Stimulated activated CD4-positive, alpha-beta T cell treated with anti-CD3 and anti-CD28 coated beads, TNF-alpha, amount 100 ng/mL, for 24 hours (primary cell): ENCODE data around the gene RYR3.
"Not testable (repeated sequence)": the region's sequence is repeated elsewhere in the genome, so short reads cannot be mapped to it uniquely, and the experiment has no call there.

Source experiments
- DNase-seq, 3 experiments: peaks; one replicate each; pipeline ENCODE4 v3.0.0-alpha.2; 2020; ENCODE audit warnings: low read depth in 3 of 3

The RYR3 gene

GRCh38 chr15:33577911-33578310, 267.1 kb downstream of the RYR3 start:
- DNase-seq = not testable (repeated sequence)

- no peak for DNase-seq
Observed at GRCh38 chr15:33580526-33580925, 269.8 kb downstream of the RYR3 start.

- no peak for DNase-seq
Observed at GRCh38 chr15:33581032-33581431, 270.3 kb downstream of the RYR3 start.

GRCh38 chr15:33584797-33585196, 274.0 kb downstream of the RYR3 start:
- no peak for DNase-seq

DNA sequence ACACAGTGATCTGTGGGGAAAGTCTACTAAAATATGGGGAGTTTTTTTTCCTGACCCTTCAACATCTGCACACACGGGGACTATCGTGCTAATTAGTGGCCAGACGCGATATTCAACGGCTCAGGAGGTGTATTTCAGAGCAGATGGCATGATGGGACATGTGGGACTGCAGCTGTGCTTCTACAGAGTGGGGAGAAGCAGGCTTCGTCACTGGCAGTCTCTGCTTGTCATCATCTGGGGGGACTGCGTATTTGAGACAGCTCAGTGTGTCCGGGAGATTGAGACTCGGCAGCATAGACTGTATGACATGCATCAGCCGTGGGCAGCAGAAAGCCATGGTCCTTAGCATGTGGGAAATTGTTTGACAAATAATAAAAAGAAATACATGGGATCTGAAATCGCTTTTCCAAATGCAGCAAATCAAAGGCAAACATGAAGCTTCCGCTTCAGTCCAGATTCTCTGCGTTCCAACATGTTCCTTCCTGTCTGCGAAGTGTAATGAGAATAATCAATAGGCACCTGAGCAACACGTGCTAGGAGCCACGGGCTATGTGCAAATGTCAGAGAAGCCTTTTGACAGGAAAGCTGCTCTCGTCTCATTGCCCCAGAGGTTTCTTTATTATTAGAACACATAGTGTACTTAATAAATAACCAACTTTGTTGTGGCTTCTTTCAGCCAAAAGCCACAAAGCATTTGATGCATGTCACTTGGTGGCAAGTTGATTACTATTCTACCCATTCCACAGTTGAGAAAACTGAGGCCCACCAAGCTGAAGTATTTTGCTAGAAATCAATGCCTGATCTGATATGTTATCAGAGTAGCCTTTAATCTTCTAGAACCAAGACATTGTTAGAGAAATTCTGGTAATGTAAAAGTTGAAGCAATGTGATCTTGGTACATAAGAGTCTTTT, 276.3 kb downstream of the RYR3 start:
- DNase-seq = no peak

DNA sequence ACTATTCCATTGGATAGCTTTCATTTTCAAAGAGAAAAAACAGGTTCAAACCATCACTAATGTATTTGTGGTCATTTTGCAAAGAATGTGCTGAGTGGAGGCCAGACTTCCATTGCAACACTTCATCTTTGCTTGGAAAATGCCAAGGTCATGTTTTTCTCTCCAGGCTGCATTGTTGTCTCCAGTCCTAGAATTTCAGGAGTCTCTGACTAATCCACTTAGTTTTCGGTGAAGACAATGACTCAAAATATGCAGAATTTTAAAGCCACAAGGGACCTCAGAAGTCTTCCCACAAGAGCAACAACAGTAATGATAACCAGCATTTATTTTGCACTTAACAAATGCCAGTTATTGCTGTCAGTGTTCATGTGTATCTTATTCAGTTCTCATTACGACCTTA, 277.0 kb downstream of the RYR3 start:
- no peak for DNase-seq

GRCh38 chr15:33592864-33593263, 282.1 kb downstream of the RYR3 start:
- no peak for DNase-seq

DNA sequence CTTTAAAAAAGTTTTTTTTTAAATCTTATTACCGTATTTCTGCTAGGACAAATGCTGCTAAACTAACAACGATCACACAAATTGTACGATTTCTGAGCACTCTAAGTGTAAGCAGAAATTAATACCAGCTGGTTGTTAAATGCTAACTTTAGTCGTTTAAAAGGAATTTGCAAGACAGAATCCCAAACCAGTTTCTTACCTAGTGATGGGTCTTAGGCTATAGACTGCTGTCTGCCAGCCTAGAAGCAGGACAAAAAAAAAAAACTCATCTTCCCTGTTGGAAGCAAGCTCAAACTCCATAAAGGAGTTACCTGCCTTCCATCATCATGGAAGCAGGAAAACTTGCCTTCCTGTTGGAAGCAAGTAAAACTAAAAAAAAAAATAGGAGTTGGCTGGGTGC, 287.6 kb downstream of the RYR3 start:
- DNase-seq = not testable (repeated sequence)

DNA sequence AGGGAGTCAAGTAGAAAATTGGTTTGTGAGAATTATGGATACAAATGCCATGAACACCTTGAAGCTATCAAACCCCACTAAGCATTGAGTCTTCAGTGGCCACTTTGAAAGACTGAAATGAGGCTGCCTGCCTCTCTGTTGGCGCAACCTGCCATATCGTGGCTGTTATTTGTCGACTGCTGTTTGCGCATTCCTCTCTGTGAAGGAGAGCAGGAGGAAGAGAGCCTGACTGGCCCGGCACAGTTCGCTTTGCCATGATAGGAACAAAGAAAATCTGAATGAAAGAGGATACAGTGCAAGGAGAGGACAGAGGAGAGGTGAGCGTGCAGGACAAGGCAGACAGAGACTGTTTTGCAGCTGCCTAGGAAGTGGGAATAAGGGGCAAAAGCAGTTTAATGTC, 289.4 kb downstream of the RYR3 start:
- no peak for DNase-seq

GRCh38 chr15:33601461-33601860, 290.7 kb downstream of the RYR3 start:
- no peak for DNase-seq

GRCh38 chr15:33608714-33609113, 297.9 kb downstream of the RYR3 start:
- no peak for DNase-seq

DNA sequence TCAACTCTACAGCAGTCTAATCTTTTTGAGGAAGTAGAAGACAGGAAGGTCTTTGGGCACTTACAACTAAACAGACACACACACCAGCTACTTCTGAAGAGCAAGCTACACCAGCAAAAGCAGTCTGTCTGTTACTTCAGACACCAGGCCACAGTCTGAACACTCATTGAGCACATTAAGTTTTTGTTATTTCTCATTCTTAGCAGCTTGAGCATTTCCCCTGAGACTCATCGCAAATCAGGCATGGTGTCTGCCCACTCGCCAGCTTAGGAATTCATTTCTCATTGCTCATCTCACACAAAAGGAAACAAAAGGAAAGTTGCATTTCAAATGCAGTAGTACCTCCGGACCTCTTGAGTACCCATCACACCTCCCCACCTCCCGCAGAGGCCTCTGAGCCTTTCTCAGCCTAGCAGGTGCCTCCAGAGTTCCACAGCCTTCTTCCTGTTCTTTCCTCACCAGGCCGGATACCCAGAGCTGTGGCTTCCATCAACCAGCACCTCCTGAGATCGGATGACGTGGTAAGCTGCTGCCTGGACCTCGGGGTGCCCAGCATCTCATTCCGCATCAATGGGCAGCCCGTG, 302.0 kb downstream of the RYR3 start:
- no peak for DNase-seq

DNA sequence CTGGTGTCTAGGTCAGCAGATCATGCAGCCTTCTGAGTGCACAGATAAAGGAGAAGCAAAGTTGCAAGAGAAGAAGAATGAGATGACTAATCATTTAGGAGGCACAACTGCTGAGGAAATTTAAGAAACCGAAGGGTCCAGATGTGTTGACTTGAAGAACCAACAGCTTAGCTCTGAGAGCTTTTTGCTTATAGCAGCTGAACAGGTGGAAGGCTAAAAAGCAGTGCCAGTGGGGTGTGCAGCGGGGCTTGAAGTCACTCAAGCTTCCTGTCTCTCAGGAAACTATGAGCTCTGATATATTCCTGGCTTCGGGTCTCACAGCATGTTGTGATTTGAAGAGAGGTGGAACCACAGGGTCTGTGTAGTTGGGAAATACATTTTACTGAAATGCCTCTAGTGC, 305.7 kb downstream of the RYR3 start:
- DNase-seq = no peak

GRCh38 chr15:33618350-33618749, 307.6 kb downstream of the RYR3 start:
- DNase-seq = no peak

DNA sequence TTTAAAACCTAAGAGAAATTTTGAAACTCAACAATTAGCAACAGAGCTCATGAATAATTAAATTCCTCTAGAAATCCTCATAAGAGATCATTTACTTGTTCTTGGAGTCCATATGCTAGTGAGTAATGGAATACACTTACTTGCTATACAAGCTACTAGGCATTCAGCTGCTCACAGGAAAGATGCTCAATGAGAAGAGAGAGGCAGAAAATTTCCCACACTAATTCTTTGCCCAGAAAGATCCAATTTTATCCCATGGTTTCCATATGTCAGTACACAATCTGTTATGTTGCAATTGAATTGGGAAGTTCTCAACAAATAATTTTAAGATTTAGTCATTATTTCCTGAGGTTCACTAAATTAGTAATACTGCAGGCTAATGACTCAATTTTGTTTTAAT, 310.4 kb downstream of the RYR3 start:
- DNase-seq = no peak

DNA sequence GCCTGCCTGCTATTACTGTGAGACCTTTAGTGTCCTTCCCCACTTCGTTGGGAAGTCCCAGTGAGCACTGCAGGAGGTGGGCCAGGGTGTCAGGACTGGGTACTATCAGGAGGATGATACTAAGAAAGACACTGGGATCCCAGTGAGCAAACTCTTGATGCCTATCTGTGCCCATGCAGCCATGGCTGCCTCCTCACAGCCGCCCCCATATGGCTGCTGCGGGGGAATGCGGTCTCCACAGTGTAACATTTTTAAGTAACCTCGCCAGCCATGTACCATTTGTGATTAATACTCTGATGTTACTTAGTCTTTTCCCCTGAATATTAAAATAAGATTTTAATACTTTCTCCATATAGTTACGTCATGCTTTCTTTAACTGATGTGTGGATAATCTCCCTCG, 312.2 kb downstream of the RYR3 start:
- DNase-seq = no peak

GRCh38 chr15:33624439-33624838, 313.7 kb downstream of the RYR3 start:
- no peak for DNase-seq

- no peak for DNase-seq
Observed at GRCh38 chr15:33629647-33630046, 318.9 kb downstream of the RYR3 start.

DNA sequence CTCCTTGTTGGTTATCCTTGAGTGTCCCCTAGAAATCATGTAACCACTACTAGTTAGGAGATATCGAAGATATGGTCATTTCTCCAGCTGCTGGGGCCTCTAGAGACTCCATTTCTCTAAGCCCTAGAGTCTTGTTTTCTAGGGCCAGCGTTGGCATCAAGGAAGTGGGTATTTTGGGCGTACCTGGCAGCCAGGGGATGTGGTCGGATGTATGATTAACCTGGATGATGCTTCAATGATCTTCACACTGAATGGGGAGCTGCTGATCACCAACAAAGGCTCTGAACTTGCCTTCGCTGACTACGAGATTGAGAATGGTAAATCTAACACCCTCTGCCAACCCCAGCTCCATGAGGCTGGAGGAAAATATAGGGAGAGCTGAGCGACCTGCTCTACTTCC, 325.5 kb downstream of the RYR3 start:
- DNase-seq = no peak

- DNase-seq = no peak
Observed at GRCh38 chr15:33636958-33637357, 326.2 kb downstream of the RYR3 start.

DNA sequence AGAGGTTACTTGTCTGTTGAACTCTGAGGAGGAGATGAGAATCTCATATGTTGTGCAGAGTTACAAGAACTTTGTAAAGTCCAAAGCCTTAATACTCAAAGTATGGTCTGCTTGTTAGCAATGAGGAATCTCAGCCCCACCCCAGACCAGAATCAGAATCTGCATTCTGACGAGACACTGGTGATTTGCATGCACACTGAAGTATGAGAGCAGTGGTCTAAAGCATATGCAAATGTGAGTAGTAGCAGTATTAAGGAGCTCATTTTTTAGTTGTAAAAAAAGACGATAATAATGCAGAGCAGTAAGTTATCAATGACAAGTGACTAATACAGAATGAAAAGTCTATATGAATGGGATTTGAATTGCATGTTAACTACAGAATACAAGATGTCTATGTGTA, 327.7 kb downstream of the RYR3 start:
- no peak for DNase-seq

GRCh38 chr15:33639051-33639450, 328.3 kb downstream of the RYR3 start:
- no peak for DNase-seq

- DNase-seq = no peak
Observed at GRCh38 chr15:33639456-33639855, 328.7 kb downstream of the RYR3 start.
